HUES6 (cell line): Measurements from ENCODE around the gene LRRN3.

Source experiments
- H3K27ac ChIP-seq: 2 replicates; pipeline ENCODE4 v1.7.0; 2013; ENCODE audit warnings: low read depth, mild to moderate bottlenecking, low read length, inconsistent platforms
- H3K27me3 ChIP-seq: 2 replicates; pipeline ENCODE4 v1.6.1; 2013; ENCODE audit warnings: low read length; ENCODE audit not compliant: control insufficient read depth, insufficient read depth
- H3K36me3 ChIP-seq: 2 replicates; pipeline ENCODE4 v1.6.1; 2013; ENCODE audit warnings: low read length; ENCODE audit not compliant: control insufficient read depth, insufficient read depth
- H3K4me1 ChIP-seq: 2 replicates; pipeline ENCODE4 v1.6.1; 2013; ENCODE audit warnings: low read length; ENCODE audit not compliant: control insufficient read depth, insufficient read depth
- H3K4me3 ChIP-seq: 2 replicates; pipeline ENCODE4 v1.5.1; 2013; ENCODE audit warnings: low read depth, low read length
- H3K9ac ChIP-seq: one replicate; pipeline ENCODE4 v1.6.1; 2013; ENCODE audit warnings: mild to moderate bottlenecking, low read length
- H3K9me3 ChIP-seq: 2 replicates; pipeline ENCODE4 v1.6.1; 2013; ENCODE audit warnings: low read depth, low read length; ENCODE audit not compliant: control insufficient read depth, insufficient read depth

Gene LRRN3

GRCh38 chr7:111104710-111105109, 13.8 kb downstream of the LRRN3 start:
- H3K4me1 ChIP-seq = peaks cover 18% of the 10 kb centered on the region; the same call in 1 of the 2 replicates
- no peak overlapping the region for H3K9ac ChIP-seq
- H3K27me3 ChIP-seq = no peaks in the 10 kb centered on the region
- no peak overlapping the region for H3K4me3 ChIP-seq
- no peaks in the 10 kb centered on the region for H3K36me3 ChIP-seq
- no peak overlapping the region for H3K27ac ChIP-seq
- no peaks in the 10 kb centered on the region for H3K9me3 ChIP-seq

- Histone ChIP-seq H3K27ac (no peak overlapping the region), H3K4me3 (no peak overlapping the region), H3K9ac (no peak overlapping the region)
These were observed 14.3 kb downstream of the LRRN3 start for GRCh38 chr7:111105269-111105668.

GRCh38 chr7:111107579-111107978, 16.7 kb downstream of the LRRN3 start:
- no peaks in the 10 kb centered on the region for H3K27me3 ChIP-seq
- H3K9ac ChIP-seq = no peak overlapping the region
- H3K27ac ChIP-seq = no peak overlapping the region
- no peak overlapping the region for H3K4me3 ChIP-seq
- no peaks in the 10 kb centered on the region for H3K9me3 ChIP-seq
- no peaks in the 10 kb centered on the region for H3K36me3 ChIP-seq
- H3K4me1 ChIP-seq = peaks cover 18% of the 10 kb centered on the region; the same call in 1 of the 2 replicates

More at GRCh38 chr7:111105269-111105668, 14.3 kb downstream of the LRRN3 start:
- no peaks in the 10 kb centered on the region for H3K9me3 ChIP-seq
- H3K4me1 ChIP-seq = peaks cover 18% of the 10 kb centered on the region; the same call in 1 of the 2 replicates
- H3K36me3 ChIP-seq = no peaks in the 10 kb centered on the region
- H3K27me3 ChIP-seq = no peaks in the 10 kb centered on the region

- Histone ChIP-seq H3K4me1 (peaks cover 18% of the 10 kb centered on the region; the same call in 1 of the 2 replicates), H3K27ac (no peak overlapping the region), H3K4me3 (no peak overlapping the region), H3K36me3 (no peaks in the 10 kb centered on the region), H3K9ac (no peak overlapping the region), H3K9me3 (no peaks in the 10 kb centered on the region), H3K27me3 (no peaks in the 10 kb centered on the region)
These were observed 17.1 kb downstream of the LRRN3 start for GRCh38 chr7:111108000-111108399.

- no peaks in the 10 kb centered on the region for H3K9me3 ChIP-seq
- no peak overlapping the region for H3K4me3 ChIP-seq
- H3K9ac ChIP-seq = no peak overlapping the region
- H3K4me1 ChIP-seq = peaks cover 18% of the 10 kb centered on the region; the same call in 1 of the 2 replicates
- H3K36me3 ChIP-seq = no peaks in the 10 kb centered on the region
- H3K27me3 ChIP-seq = no peaks in the 10 kb centered on the region
- H3K27ac ChIP-seq = no peak overlapping the region
These were observed 17.6 kb downstream of the LRRN3 start for GRCh38 chr7:111108496-111108895.

- Histone ChIP-seq H3K27ac (no peak overlapping the region), H3K9me3 (no peaks in the 10 kb centered on the region), H3K27me3 (no peaks in the 10 kb centered on the region), H3K36me3 (no peaks in the 10 kb centered on the region), H3K9ac (no peak overlapping the region), H3K4me3 (no peak overlapping the region), H3K4me1 (no peaks in the 10 kb centered on the region)
These were observed 21.5 kb downstream of the LRRN3 start for GRCh38 chr7:111112439-111112838.

- Histone ChIP-seq H3K9ac (no peak overlapping the region), H3K27ac (no peak overlapping the region), H3K4me1 (no peaks in the 10 kb centered on the region), H3K27me3 (no peaks in the 10 kb centered on the region), H3K9me3 (no peaks in the 10 kb centered on the region), H3K36me3 (no peaks in the 10 kb centered on the region), H3K4me3 (no peak overlapping the region)
These were observed 22.5 kb downstream of the LRRN3 start for GRCh38 chr7:111113263-111114017.

- Histone ChIP-seq H3K36me3 (no peaks in the 10 kb centered on the region), H3K4me1 (no peaks in the 10 kb centered on the region), H3K9ac (no peak overlapping the region), H3K27me3 (no peaks in the 10 kb centered on the region), H3K4me3 (no peak overlapping the region), H3K27ac (no peak overlapping the region), H3K9me3 (no peaks in the 10 kb centered on the region)
These were observed 25.0 kb downstream of the LRRN3 start for GRCh38 chr7:111115966-111116365.

GRCh38 chr7:111126987-111127386, 36.1 kb downstream of the LRRN3 start:
- H3K36me3 ChIP-seq = no peaks in the 10 kb centered on the region
- H3K4me1 ChIP-seq = no peaks in the 10 kb centered on the region
- H3K4me3 ChIP-seq = no peak overlapping the region
- no peaks in the 10 kb centered on the region for H3K9me3 ChIP-seq
- no peak overlapping the region for H3K9ac ChIP-seq
- H3K27me3 ChIP-seq = no peaks in the 10 kb centered on the region
- H3K27ac ChIP-seq = no peak overlapping the region

- Histone ChIP-seq H3K4me1 (peaks cover 4% of the 10 kb centered on the region; the same call in 1 of the 2 replicates), H3K27ac (no peak overlapping the region), H3K4me3 (no peak overlapping the region), H3K9me3 (no peaks in the 10 kb centered on the region), H3K9ac (no peak overlapping the region), H3K36me3 (no peaks in the 10 kb centered on the region), H3K27me3 (no peaks in the 10 kb centered on the region)
These were observed 38.5 kb downstream of the LRRN3 start for GRCh38 chr7:111129435-111129834.

GRCh38 chr7:111132833-111133232, 41.9 kb downstream of the LRRN3 start:
- H3K4me3 ChIP-seq = no peak overlapping the region
- no peak overlapping the region for H3K27ac ChIP-seq
- H3K36me3 ChIP-seq = no peaks in the 10 kb centered on the region

More at GRCh38 chr7:111132833-111133232, 41.9 kb downstream of the LRRN3 start:
- H3K9me3 ChIP-seq = no peaks in the 10 kb centered on the region
- peaks cover 9% of the 10 kb centered on the region for H3K4me1 ChIP-seq
- H3K9ac ChIP-seq = no peak overlapping the region
- H3K27me3 ChIP-seq = no peaks in the 10 kb centered on the region
